Midbrain (tissue), 1 donor: ENCODE data around the gene GTPBP8.
A peak's percentile ranks its signal among the peaks of the same experiment; 100 is the strongest.
"Not testable (repeated sequence)": the region's sequence is repeated elsewhere in the genome, so short reads cannot be mapped to it uniquely, and the experiment has no call there.

Source experiments
- DNase-seq: peaks from one replicate; lab custom pipeline; 2025; lab: John Stamatoyannopoulos, UW

GTPBP8 gene

GRCh38 chr3:113000691-113001090 lies 9.9 kb downstream of the GTPBP8 start:
- DNase-seq, result no peak

- no peak for DNase-seq
Observed at GRCh38 chr3:113002037-113002436, 11.3 kb downstream of the GTPBP8 start.

- no peak for DNase-seq
Observed at GRCh38 chr3:113002679-113003078, 11.9 kb downstream of the GTPBP8 start.

- DNase-seq, result no peak
Observed at GRCh38 chr3:113005611-113006010, 14.8 kb downstream of the GTPBP8 start.

- DNase-seq, result no peak
Observed at GRCh38 chr3:113006359-113007056, 15.7 kb downstream of the GTPBP8 start.

- DNase-seq, result no peak
Observed at GRCh38 chr3:113008117-113008516, 17.3 kb downstream of the GTPBP8 start.

GRCh38 chr3:113013593-113013992 lies 22.8 kb downstream of the GTPBP8 start:
- no peak for DNase-seq

- DNase-seq, result no peak
Observed at GRCh38 chr3:113018536-113019181, 27.9 kb downstream of the GTPBP8 start.

- DNase-seq, result peak; percentile 93
Observed at GRCh38 chr3:113019182-113020137, 28.7 kb downstream of the GTPBP8 start.

- no peak for DNase-seq
Observed at GRCh38 chr3:113021471-113021870, 30.7 kb downstream of the GTPBP8 start.

GRCh38 chr3:113034011-113034410 lies 43.2 kb downstream of the GTPBP8 start:
- DNase-seq, result no peak

- DNase-seq, result peak; percentile 7
Observed at GRCh38 chr3:113035387-113035982, 44.7 kb downstream of the GTPBP8 start.

- DNase-seq, result no peak
Observed at GRCh38 chr3:113038328-113038727, 47.5 kb downstream of the GTPBP8 start.

- DNase-seq, result no peak
Observed at GRCh38 chr3:113039546-113039945, 48.8 kb downstream of the GTPBP8 start.

- DNase-seq, result no peak
Observed at GRCh38 chr3:113040231-113040630, 49.4 kb downstream of the GTPBP8 start.

GRCh38 chr3:113043686-113044085 lies 52.9 kb downstream of the GTPBP8 start:
- DNase-seq, result no peak

GRCh38 chr3:113046186-113046965 lies 55.6 kb downstream of the GTPBP8 start:
- not testable (repeated sequence) for DNase-seq

GRCh38 chr3:113051302-113051711 lies 60.5 kb downstream of the GTPBP8 start:
- DNase-seq, result peak; percentile 93
